ENCODE measurements around the gene UBR3. TPM values are rescaled to one million over a fixed set of nuclear protein-coding genes. Genes with fewer than 3 reads are reported as not detected.
A peak's percentile ranks its signal among the peaks of the same experiment; 100 is the strongest.

Gene UBR3
- total RNA-seq, 1 experiment from 2014 or later = 16.4 TPM

- no peak for TF ChIP-seq ATF2 (CRISPR knock-in tag; IDR thresholded peaks at IDR 0.05; ENCODE audit: borderline replicate concordance, low read depth)
Measured at GRCh38 chr2:170014769-170015168, 187.5 kb downstream of the UBR3 start (continued).

- Mint-ChIP-seq H3K27me3 (ENCODE audit: low read depth) (no peaks in the 10 kb centered on the region), H3K9me3 (no peaks in the 10 kb centered on the region), H3K27ac (peak overlapping the region; percentile 41), H3K4me3 (no peak overlapping the region), H3K36me3 (peaks cover 3% of the 10 kb centered on the region; the same call in 1 of the 2 replicates), H3K4me1 (peaks cover 9% of the 10 kb centered on the region)
- DNase-seq (ENCODE audit: low spot score) (no peak), ATAC-seq (no peak)
- CTCF ChIA-PET = no interaction called here
- POLR2A ChIA-PET = no interaction called here
- TF ChIP-seq FOXJ3 (CRISPR knock-in tag; IDR thresholded peaks at IDR 0.05; ENCODE audit: borderline replicate concordance) (no peak), CREM (CRISPR knock-in tag; IDR thresholded peaks at IDR 0.05) (no peak), PRRX2 (CRISPR knock-in tag; IDR thresholded peaks at IDR 0.05) (no peak), ESRRA (CRISPR knock-in tag; IDR thresholded peaks at IDR 0.05; ENCODE audit: borderline replicate concordance) (no peak), TP53 (CRISPR knock-in tag; IDR thresholded peaks at IDR 0.05) (no peak), ETV6 (CRISPR knock-in tag; IDR thresholded peaks at IDR 0.05) (no peak), NFE2L1 (CRISPR knock-in tag; IDR thresholded peaks at IDR 0.05) (no peak), ATF2 (CRISPR knock-in tag; IDR thresholded peaks at IDR 0.05; ENCODE audit: borderline replicate concordance, low read depth) (no peak), ZNF532 (CRISPR knock-in tag; IDR thresholded peaks at IDR 0.05; ENCODE audit: borderline replicate concordance) (no peak), FOXP4 (CRISPR knock-in tag; IDR thresholded peaks at IDR 0.05) (no peak), ZSCAN18 (CRISPR knock-in tag; IDR thresholded peaks at IDR 0.05) (no peak), NFATC4 (CRISPR knock-in tag; IDR thresholded peaks at IDR 0.05) (no peak), IRF1 (CRISPR knock-in tag; IDR thresholded peaks at IDR 0.05) (no peak), KAT7 (CRISPR knock-in tag; IDR thresholded peaks at IDR 0.05; ENCODE audit: borderline replicate concordance) (no peak), RORB (CRISPR knock-in tag; IDR thresholded peaks at IDR 0.05) (no peak)
Measured at GRCh38 chr2:170017860-170018532, 190.7 kb downstream of the UBR3 start.

Measured in WTC11 (cell line).